Esophagus muscularis mucosa (tissue), 4 donors: ENCODE data around the gene NEMP2. TPM values are rescaled to one million over a fixed set of nuclear protein-coding genes. Genes with fewer than 3 reads are reported as not detected.

Experiments used
- DNase-seq: peaks from one replicate; pipeline ENCODE4 v3.0.0-alpha.2; 2017; ENCODE audit errors: extremely low spot score
- H3K27ac ChIP-seq, 4 donors: fragments of 200-600 bp; sonication (generic); replicated peaks in 1 of 4; 1 replicate in 3 of 4; 2 replicates in 1 of 4; pipeline ENCODE4 v1.5.1; 2016 to 2019; ENCODE audit warnings: mild to moderate bottlenecking in 1 of 4
- H3K27me3 ChIP-seq, 4 donors: fragments of 200-600 bp; sonication (generic); one replicate each; pipeline versions ENCODE4 v1.5.1 to v1.6.0; 2016 to 2019
- H3K36me3 ChIP-seq, 4 donors: fragments of 200-600 bp; sonication (generic); one replicate each; pipeline ENCODE4 v1.5.1; 2016 to 2019
- H3K4me1 ChIP-seq, 4 donors: fragments of 200-600 bp; sonication (generic); one replicate each; pipeline ENCODE4 v1.5.1; 2016 to 2019
- H3K4me3 ChIP-seq, 4 donors: fragments of 200-600 bp; sonication (generic); 1 replicate in 2 of 4; 2 replicates in 2 of 4; pipeline ENCODE4 v1.5.1; 2016 to 2019; ENCODE audit warnings: mild to moderate bottlenecking in 4 of 4, moderate library complexity in 1 of 4
- H3K9me3 ChIP-seq, 4 donors: fragments of 200-600 bp; sonication (generic); 1 replicate in 3 of 4; 2 replicates in 1 of 4; pipeline ENCODE4 v1.5.1; 2016 to 2019
- EP300 ChIP-seq: sonication (generic); formaldehyde crosslinking; IDR thresholded peaks from one replicate; pipeline ENCODE4 v1.6.1; 2017; ENCODE audit warnings: antibody characterized with exemption
- POLR2A ChIP-seq: fragments of 450-650 bp; IDR thresholded peaks from one replicate; pipeline ENCODE4 v1.6.1; 2017; ENCODE audit warnings: antibody characterized with exemption, moderate library complexity, mild to moderate bottlenecking, low read depth
- POLR2AphosphoS5 ChIP-seq, 2 donors: sonication (generic); formaldehyde crosslinking; IDR thresholded peaks; one replicate each; pipeline ENCODE4 v1.6.1; 2017; ENCODE audit warnings: antibody characterized with exemption in 2 of 2
- WGBS: methylation state at CpG from one replicate; pipeline ENCODE4 v1.1.5; 2018; 5-methylcytosine and 5-hydroxymethylcytosine counted together
- intact Hi-C: fragments of 100-400 bp; cut with DNase I; formaldehyde crosslinking; loops from one replicate; pipeline ENCODE4 v1.15.1; 2023
- total RNA-seq, 4 donors: library from RNA; depleted of rRNA; stranded (reverse); fragments of >200 nt; gene quantifications; one replicate each; pipeline versions ENCODE4 v1.1.0 to v1.2.1, GENCODE V29; 2016
- TF ChIP-seq, protein P1 (sequence below), 3 experiments: fragments of 200-600 bp in 2 of 3; fragments of 450-650 bp in 1 of 3; sonication (generic) in 2 of 3; IDR thresholded peaks; one replicate each; pipeline ENCODE4 v1.5.1; 2017 to 2019; ENCODE audit warnings: antibody characterized with exemption in 3 of 3, mild to moderate bottlenecking in 2 of 3, moderate library complexity in 1 of 3

Gene NEMP2
- total RNA-seq, 4 donors from 2014 or later: 2.5 to 5.7 (median 4.3) TPM

DNA sequence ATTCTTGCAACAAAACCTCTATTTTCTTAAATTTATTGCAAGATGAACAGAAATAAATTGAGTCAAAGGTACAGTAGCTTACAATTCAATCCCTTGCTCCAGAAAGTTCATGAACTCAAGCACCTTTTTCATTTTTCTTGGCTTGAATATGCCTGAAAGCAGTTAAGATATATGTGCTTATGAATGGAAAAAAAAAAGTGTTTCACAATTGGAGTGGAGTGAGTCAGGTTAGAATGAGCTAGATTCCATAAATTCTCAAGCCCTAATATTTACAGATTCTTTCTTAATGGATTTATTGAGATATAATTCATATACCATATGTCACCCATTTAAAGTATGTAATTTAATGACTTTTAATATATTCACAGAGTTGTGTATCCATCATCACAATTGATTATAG is 39.6 kb upstream of the NEMP2 start:
- intact Hi-C loops: loop anchor here (5.0 kb wide), 1 partner anchor 37 kb away; no protein-coding TSS in a partner anchor

DNA sequence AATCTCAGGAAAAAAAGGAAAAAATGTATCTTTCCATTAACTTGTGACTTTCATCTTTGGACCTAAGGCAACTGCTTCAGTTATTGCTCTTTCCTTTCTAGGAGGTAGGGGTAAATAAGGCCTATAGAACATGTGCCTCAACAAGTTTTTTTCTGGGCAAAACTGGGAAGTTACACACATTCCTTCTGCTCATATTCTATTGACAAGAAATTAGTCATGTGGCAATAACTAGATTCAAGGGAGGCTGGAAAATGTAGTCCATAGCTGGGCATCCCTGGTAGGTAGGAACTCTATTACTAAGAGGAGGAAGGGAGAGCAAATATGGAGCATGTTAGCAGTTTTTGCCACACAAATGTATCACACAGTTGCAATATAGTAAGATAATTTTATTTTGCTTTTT is 37.7 kb upstream of the NEMP2 start:
- Histone ChIP-seq H3K4me3 (no peak overlapping the region), H3K9me3 (peaks cover 0 to 11% (median 6%) of the 10 kb centered on the region in 4 donors), H3K4me1 (peaks cover 0 to 21% (median 19%) of the 10 kb centered on the region in 4 donors), H3K36me3 (no peaks in the 10 kb centered on the region), H3K27me3 (no peaks in the 10 kb centered on the region), H3K27ac (no peak overlapping the region)
- no peak for DNase-seq
- TF ChIP-seq POLR2AphosphoS5 (IDR thresholded peaks at IDR 0.05) (no peak), EP300 (no peak), POLR2A (no peak)
- TF ChIP-seq, protein P1, sequence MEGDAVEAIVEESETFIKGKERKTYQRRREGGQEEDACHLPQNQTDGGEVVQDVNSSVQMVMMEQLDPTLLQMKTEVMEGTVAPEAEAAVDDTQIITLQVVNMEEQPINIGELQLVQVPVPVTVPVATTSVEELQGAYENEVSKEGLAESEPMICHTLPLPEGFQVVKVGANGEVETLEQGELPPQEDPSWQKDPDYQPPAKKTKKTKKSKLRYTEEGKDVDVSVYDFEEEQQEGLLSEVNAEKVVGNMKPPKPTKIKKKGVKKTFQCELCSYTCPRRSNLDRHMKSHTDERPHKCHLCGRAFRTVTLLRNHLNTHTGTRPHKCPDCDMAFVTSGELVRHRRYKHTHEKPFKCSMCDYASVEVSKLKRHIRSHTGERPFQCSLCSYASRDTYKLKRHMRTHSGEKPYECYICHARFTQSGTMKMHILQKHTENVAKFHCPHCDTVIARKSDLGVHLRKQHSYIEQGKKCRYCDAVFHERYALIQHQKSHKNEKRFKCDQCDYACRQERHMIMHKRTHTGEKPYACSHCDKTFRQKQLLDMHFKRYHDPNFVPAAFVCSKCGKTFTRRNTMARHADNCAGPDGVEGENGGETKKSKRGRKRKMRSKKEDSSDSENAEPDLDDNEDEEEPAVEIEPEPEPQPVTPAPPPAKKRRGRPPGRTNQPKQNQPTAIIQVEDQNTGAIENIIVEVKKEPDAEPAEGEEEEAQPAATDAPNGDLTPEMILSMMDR (IDR thresholded peaks at IDR 0.05): no peak
- intact Hi-C loops: loop anchor here (5.0 kb wide), 1 partner anchor 35 kb away; no protein-coding TSS in a partner anchor

More for the DNA sequence above, 39.6 kb upstream of the NEMP2 start:
- H3K4me3 ChIP-seq: no peak overlapping the region
- DNase-seq: no peak
- TF ChIP-seq POLR2A (no peak), POLR2AphosphoS5 (IDR thresholded peaks at IDR 0.05) (no peak), EP300 (no peak)
- TF ChIP-seq, protein P1 (IDR thresholded peaks at IDR 0.05): no peak
- no peaks in the 10 kb centered on the region for H3K27me3 ChIP-seq
- H3K4me1 ChIP-seq: peaks cover 15 to 39% (median 36%) of the 10 kb centered on the region in 4 donors
- H3K9me3 ChIP-seq: no peaks in the 10 kb centered on the region
- H3K27ac ChIP-seq: no peak overlapping the region
- no peaks in the 10 kb centered on the region for H3K36me3 ChIP-seq

DNA sequence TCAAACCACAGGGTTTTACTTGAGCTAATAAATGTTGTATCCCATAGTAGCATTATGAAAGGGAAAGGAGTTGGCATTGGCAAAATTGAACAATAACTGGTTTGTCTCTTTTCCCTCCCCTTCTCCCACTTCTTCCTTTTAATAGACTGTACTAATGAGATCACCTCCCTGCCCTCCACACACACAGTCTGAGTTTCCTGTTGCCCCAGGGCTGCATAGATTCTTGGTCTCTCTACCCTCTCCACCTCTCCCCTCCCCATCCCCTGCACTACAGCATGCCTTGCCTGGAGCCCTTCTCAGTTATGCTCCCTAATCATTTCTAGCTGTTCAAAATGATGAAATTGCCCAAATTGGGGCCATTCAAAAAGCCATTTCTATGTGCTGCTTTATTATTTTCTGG is 37.2 kb upstream of the NEMP2 start:
- H3K27ac ChIP-seq: no peak overlapping the region
- no peaks in the 10 kb centered on the region for H3K36me3 ChIP-seq
- no peaks in the 10 kb centered on the region for H3K27me3 ChIP-seq
- H3K9me3 ChIP-seq: peaks cover 0 to 14% (median 7%) of the 10 kb centered on the region in 4 donors
- TF ChIP-seq, protein P1 (IDR thresholded peaks at IDR 0.05): no peak
- no peak for TF ChIP-seq EP300
- no peak for TF ChIP-seq POLR2A
- TF ChIP-seq POLR2AphosphoS5 (IDR thresholded peaks at IDR 0.05): no peak
- H3K4me1 ChIP-seq: peaks cover 0 to 20% (median 13%) of the 10 kb centered on the region in 4 donors
- intact Hi-C loops: loop anchor here (5.0 kb wide), 1 partner anchor 34 kb away; no protein-coding TSS in a partner anchor
- H3K4me3 ChIP-seq: no peak overlapping the region
- DNase-seq: peak; percentile 24

DNA sequence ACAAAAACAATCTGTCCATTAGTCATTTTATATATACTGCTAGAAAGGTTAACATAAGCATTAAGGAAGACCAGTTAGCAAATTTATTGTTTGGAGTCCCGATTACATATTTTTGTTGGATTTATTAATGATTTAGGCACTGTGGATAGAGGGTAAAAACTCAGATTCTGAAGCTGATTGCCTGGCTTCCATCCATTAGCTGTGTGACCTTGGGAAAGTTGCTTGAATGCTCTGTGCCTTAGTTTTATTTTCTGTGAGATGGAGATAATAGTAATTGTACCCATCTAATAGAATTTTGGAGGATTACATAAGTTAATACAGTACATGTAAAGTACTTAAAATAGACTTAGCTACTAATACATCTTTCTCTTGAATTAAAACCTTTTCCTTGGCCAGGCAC is 36.3 kb upstream of the NEMP2 start:
- no peak overlapping the region for H3K4me3 ChIP-seq
- H3K27ac ChIP-seq: no peak overlapping the region
- no peak for DNase-seq
- intact Hi-C loops: loop anchor here (5.0 kb wide), 1 partner anchor 34 kb away; no protein-coding TSS in a partner anchor
- H3K36me3 ChIP-seq: no peaks in the 10 kb centered on the region
- H3K4me1 ChIP-seq: peaks cover 0 to 13% (median 8%) of the 10 kb centered on the region in 4 donors
- WGBS: 81% methylated on average over 1 of the region's 1 CpG
- H3K27me3 ChIP-seq: no peaks in the 10 kb centered on the region
- no peak for TF ChIP-seq POLR2AphosphoS5 (IDR thresholded peaks at IDR 0.05)
- no peak for TF ChIP-seq POLR2A
- TF ChIP-seq, protein P1 (IDR thresholded peaks at IDR 0.05): no peak
- TF ChIP-seq EP300: no peak
- peaks cover 0 to 14% (median 7%) of the 10 kb centered on the region in 4 donors for H3K9me3 ChIP-seq
